ENCODE data around the gene SLCO2A1. TPM values are rescaled to one million over a fixed set of nuclear protein-coding genes. Genes with fewer than 3 reads are reported as not detected.

SLCO2A1 gene
- total and polyA plus RNA-seq, 2 of the 4 experiments (the other 2 are of a cell fraction): under 0.01 to 1.5 TPM

DNA sequence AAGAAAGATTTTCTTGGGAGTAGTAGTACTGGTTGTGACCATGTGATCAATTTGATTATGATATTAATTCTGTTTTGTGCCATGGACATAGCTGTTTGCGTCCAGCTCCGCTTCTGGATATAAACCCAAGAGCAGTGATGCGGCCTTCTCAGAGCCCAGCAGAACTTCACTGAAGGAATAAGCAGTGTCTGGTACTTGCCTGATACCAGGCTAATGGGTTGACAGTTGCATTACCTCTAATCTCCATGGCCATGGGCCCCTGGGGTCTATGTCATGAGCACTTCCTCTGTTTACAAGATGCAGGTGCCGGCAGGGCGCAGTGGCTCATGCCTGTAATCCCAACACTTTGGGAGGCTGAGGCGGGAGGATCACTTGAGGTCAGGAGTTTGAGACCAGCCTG is 97.7 kb downstream of the SLCO2A1 start:
- no peak overlapping the region for H2AK5ac ChIP-seq (ENCODE audit: low read depth, low read length)
- CTCF ChIA-PET: no interaction called here
- H2AFZ ChIP-seq (replicated peaks; ENCODE audit: low read length, poor library complexity): no peak overlapping the region
- no peak overlapping the region for H3K4me2 ChIP-seq (ENCODE audit: low read depth, low read length)
- TF ChIP-seq USF2 (IDR thresholded peaks at IDR 0.05; ENCODE audit: low read depth, low read length) (no peak), FOS (IDR thresholded peaks at IDR 0.05; ENCODE audit: low read depth, low read length) (no peak), RCOR1 (IDR thresholded peaks at IDR 0.05; ENCODE audit: insufficient replicate concordance, low read length) (no peak), NFE2L2 (IDR thresholded peaks at IDR 0.05; ENCODE audit: low read depth, low read length) (no peak), ELK1 (IDR thresholded peaks at IDR 0.05; ENCODE audit: borderline replicate concordance, low read depth, low read length) (no peak)
- no peak overlapping the region for H4K91ac ChIP-seq (ENCODE audit: insufficient read depth, low read depth, low read length)
- H3K9me3 ChIP-seq (ENCODE audit: control insufficient read depth, insufficient read depth, low read length): no peaks in the 10 kb centered on the region
- H4K20me1 ChIP-seq (ENCODE audit: insufficient read depth, low read length): no peaks in the 10 kb centered on the region
- in situ Hi-C loops (cut with MboI; ENCODE audit: low sequenced_read_pairs) (loop anchor here (5.0 to 25.0 kb wide), 4 partner anchors 280 to 1195 kb away; partner anchors contain the start of genes ANAPC13 and CEP63), intact Hi-C loops (cut with micrococcal nuclease) (loop anchor here (5.0 to 10.0 kb wide), 3 partner anchors 130 to 553 kb away; partner anchors contain the start of genes ANAPC13 and CEP63), dilution Hi-C loops (cut with HindIII; ENCODE audit: low sequenced_read_pairs, unreplicated experiment) (no loop called here)
- no peak overlapping the region for H2BK120ac ChIP-seq (ENCODE audit: low read depth, low read length)
- no peak overlapping the region for H3K4me3 ChIP-seq (ENCODE audit: insufficient read depth, low read depth, low read length)
- H3K27ac ChIP-seq (ENCODE audit: insufficient read depth, low read length): no peak overlapping the region
- H3K4me1 ChIP-seq (ENCODE audit: control insufficient read depth, insufficient read depth, low read length): peaks cover 2% of the 10 kb centered on the region
- WGBS, 2 experiments (ENCODE audit: extremely low coverage in 2 of 2, insufficient read length in 1 of 2): 90% methylated on average over 4 of the region's 6 CpGs; no CpG with 5 or more reads in 1 of the 2 experiments
- no peaks in the 10 kb centered on the region; the same call in 1 of the 2 replicates for H3K27me3 ChIP-seq (ENCODE audit: control insufficient read depth, insufficient read depth, low read length)
- H4K5ac ChIP-seq (ENCODE audit: low read depth, low read length): no peak overlapping the region
- no TSS peak for BruUV-seq (replicated peaks)
- H3K4ac ChIP-seq (ENCODE audit: low read depth, low read length): no peak overlapping the region; the same call in 1 of the 2 replicates
- POLR2A ChIA-PET (ENCODE audit: unreplicated experiment): no interaction called here
- H2AK9ac ChIP-seq (replicated peaks; ENCODE audit: low read depth, low read length, poor library complexity): no peak overlapping the region
- no peak overlapping the region for H3K9ac ChIP-seq (ENCODE audit: low read depth, low read length)
- no peak overlapping the region for H2BK5ac ChIP-seq (ENCODE audit: low read depth, low read length, poor library complexity, severe bottlenecking)
- H3K18ac ChIP-seq (ENCODE audit: low read depth, low read length): no peak overlapping the region
- no peak overlapping the region for H3K56ac ChIP-seq (ENCODE audit: extremely low read depth, insufficient read depth, low read length)
- H4K8ac ChIP-seq (ENCODE audit: low read depth in 2 of 2, low read length in 2 of 2): no peak overlapping the region
- DNase-seq (no peak), ATAC-seq (ENCODE audit: low read depth) (no peak)
- peaks cover 3% of the 10 kb centered on the region; the same call in 1 of the 2 replicates for H3K9me1 ChIP-seq (ENCODE audit: insufficient read depth, low read length)
- H3K23ac ChIP-seq (ENCODE audit: low read depth, low read length): no peak overlapping the region
- no peaks in the 10 kb centered on the region for H3K36me3 ChIP-seq (ENCODE audit: control insufficient read depth, insufficient read depth, low read length)
- H3K79me1 ChIP-seq (ENCODE audit: low read depth in 1 of 2, low read length in 2 of 2): no peaks in the 10 kb centered on the region
- no peak overlapping the region for H2BK20ac ChIP-seq (ENCODE audit: low read depth, low read length)
- no peak overlapping the region for H2BK15ac ChIP-seq (ENCODE audit: low read depth, low read length)
- H3K14ac ChIP-seq (replicated peaks; ENCODE audit: low read depth, low read length): no peak overlapping the region
